ENCODE results near the gene CCDC33.

DNA sequence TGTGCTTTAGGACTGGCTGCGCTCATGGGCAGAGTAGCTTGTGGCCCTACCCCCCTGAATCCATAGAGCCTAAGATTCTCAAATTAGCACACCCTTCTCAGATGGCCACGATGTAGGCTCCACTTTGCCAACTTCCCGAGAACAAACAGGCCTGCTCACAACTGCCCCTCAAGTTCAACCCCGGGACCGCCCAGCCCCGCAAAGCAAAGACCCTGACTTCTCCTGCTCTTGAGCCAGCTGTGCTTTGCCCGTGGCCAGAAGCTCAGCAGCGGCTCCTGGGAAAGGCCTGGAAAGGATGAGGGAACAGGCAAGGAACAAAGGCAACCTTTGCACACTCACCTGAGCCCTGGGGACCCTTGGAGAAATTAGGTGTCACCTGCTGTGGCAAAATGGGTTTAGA lies 99.3 kb downstream of the CCDC33 start:
- TF ChIP-seq GATA2 (IDR thresholded peaks at IDR 0.05; ENCODE audit: low read depth, low read length): no peak
- no peak for TF ChIP-seq GATA3 (IDR thresholded peaks at IDR 0.05; ENCODE audit: low read depth, low read length)
